Liver (tissue), 9 donors: Measurements from ENCODE around the gene COPE. TPM values are rescaled to one million over a fixed set of nuclear protein-coding genes. Genes with fewer than 3 reads are reported as not detected.

Experiments
- DNase-seq: peaks from one replicate; pipeline ENCODE4 v3.0.0-alpha.2; 2017; ENCODE audit warnings: low spot score
- H3K27ac ChIP-seq, 2 donors: one replicate each; pipeline ENCODE4 v1.7.0; 2013; ENCODE audit warnings: inconsistent platforms in 2 of 2, low read length in 2 of 2, control low read depth in 1 of 2, low read depth in 1 of 2, mild to moderate bottlenecking in 1 of 2
- H3K27me3 ChIP-seq, 4 donors: one replicate each; pipeline versions ENCODE4 v1.6.1 to v1.7.0; 2013; ENCODE audit warnings: low read length in 3 of 4, inconsistent platforms in 1 of 4, mild to moderate bottlenecking in 1 of 4, moderate library complexity in 1 of 4; ENCODE audit not compliant: control insufficient read depth in 4 of 4, insufficient read depth in 4 of 4
- H3K36me3 ChIP-seq, 4 donors: one replicate each; pipeline versions ENCODE4 v1.6.1 to v1.7.0; 2013; ENCODE audit warnings: low read length in 3 of 4, mild to moderate bottlenecking in 3 of 4, low read depth in 1 of 4, moderate library complexity in 1 of 4; ENCODE audit not compliant: control insufficient read depth in 4 of 4, insufficient read depth in 3 of 4
- H3K4me1 ChIP-seq, 4 donors: one replicate each; pipeline versions ENCODE4 v1.6.1 to v1.7.0; 2013; ENCODE audit warnings: low read length in 3 of 4, mild to moderate bottlenecking in 3 of 4, moderate library complexity in 1 of 4; ENCODE audit not compliant: control insufficient read depth in 4 of 4, insufficient read depth in 4 of 4
- H3K4me3 ChIP-seq, 3 donors: one replicate each; pipeline versions ENCODE4 v1.6.1 to v1.7.0; 2013; ENCODE audit warnings: low read length in 3 of 3, control low read depth in 1 of 3, low read depth in 1 of 3, mild to moderate bottlenecking in 1 of 3
- H3K9ac ChIP-seq, 2 donors: one replicate each; pipeline ENCODE4 v1.7.0; 2013; ENCODE audit warnings: low read length in 2 of 2, mild to moderate bottlenecking in 2 of 2, moderate library complexity in 2 of 2, control low read depth in 1 of 2, low read depth in 1 of 2
- H3K9me3 ChIP-seq, 4 donors: one replicate each; pipeline versions ENCODE4 v1.6.1 to v1.7.0; 2013; ENCODE audit warnings: low read length in 3 of 4; ENCODE audit not compliant: control insufficient read depth in 4 of 4
- ATF3 ChIP-seq: IDR thresholded peaks from 2 replicates; pipeline ENCODE4 v1.6.1; 2016; ENCODE audit warnings: antibody characterized with exemption
- FOXA2 ChIP-seq: IDR thresholded peaks from 2 replicates; pipeline ENCODE4 v1.6.1; 2016; ENCODE audit warnings: antibody characterized with exemption
- HNF4A ChIP-seq, 2 donors: conservative IDR thresholded peaks; 2 replicates each; pipeline ENCODE4 v1.6.1; 2016; ENCODE audit warnings: antibody characterized with exemption in 2 of 2, mild to moderate bottlenecking in 2 of 2
- NR2F2 ChIP-seq: IDR thresholded peaks from 2 replicates; pipeline ENCODE4 v1.6.1; 2016; ENCODE audit warnings: antibody characterized with exemption
- RAD21 ChIP-seq, 2 donors: IDR thresholded peaks; 2 replicates each; pipeline ENCODE4 v1.6.1; 2016; ENCODE audit warnings: antibody characterized with exemption in 2 of 2, mild to moderate bottlenecking in 2 of 2
- RXRA ChIP-seq, 2 donors: IDR thresholded peaks; 2 replicates each; pipeline ENCODE4 v1.6.1; 2017 to 2018; ENCODE audit warnings: antibody characterized with exemption in 2 of 2, mild to moderate bottlenecking in 1 of 2
- SP1 ChIP-seq: IDR thresholded peaks from 2 replicates; pipeline ENCODE4 v1.6.1; 2018; ENCODE audit warnings: antibody characterized with exemption, mild to moderate bottlenecking
- WGBS: extraction: QIAGEN DNeasy Blood & Tissue Kit; methylation state at CpG from one replicate; pipeline ENCODE4 v1.1.7; 2013; 5-methylcytosine and 5-hydroxymethylcytosine counted together
- polyA plus RNA-seq, 2 donors: library from polyadenylated mRNA; stranded (reverse) in 1 of 2; unstranded in 1 of 2; fragments of 200-250 nt in 1 of 2; fragments of >200 nt in 1 of 2; fragmentation: Nextera tagmentation in 1 of 2; extraction: Ambion mirVana in 1 of 2; gene quantifications; one replicate each; pipeline versions ENCODE4 v1.2.1 to v1.2.3, GENCODE V29; 2013 to 2015
- total RNA-seq, 2 donors: library from RNA; depleted of rRNA; stranded (reverse); fragments of >200 nt; gene quantifications; one replicate each; pipeline ENCODE4 v1.2.3, GENCODE V29; 2014
- donor health status: healthy.
- donor health status: healthy.
- donor health status: healthy.
- donor health status: healthy.
- donor health status: healthy.

COPE gene
- total and polyA plus RNA-seq, 4 donors: 103 to 204 (median 142) TPM

- Histone ChIP-seq H3K27ac (no peak overlapping the region), H3K4me3 (no peak overlapping the region), H3K36me3 (peaks cover 38 to 99% (median 61%) of the 10 kb centered on the region in 4 donors), H3K4me1 (peaks cover 0 to 13% (median 6%) of the 10 kb centered on the region in 4 donors), H3K27me3 (no peaks in the 10 kb centered on the region), H3K9me3 (no peaks in the 10 kb centered on the region), H3K9ac (no peak overlapping the region)
- DNase-seq: no peak
- WGBS: 76% methylated on average over 11 of the region's 11 CpGs
- TF ChIP-seq RAD21 (IDR thresholded peaks at IDR 0.05): no peak
Measured at GRCh38 chr19:18860302-18860700, 58.9 kb downstream of the COPE start.

GRCh38 chr19:18859676-18860301, 59.4 kb downstream of the COPE start:
- Histone ChIP-seq H3K27me3 (no peaks in the 10 kb centered on the region), H3K9me3 (no peaks in the 10 kb centered on the region), H3K9ac (no peak overlapping the region), H3K36me3 (peaks cover 38 to 99% (median 63%) of the 10 kb centered on the region in 4 donors), H3K4me1 (peaks cover 0 to 13% (median 6%) of the 10 kb centered on the region in 4 donors), H3K27ac (no peak overlapping the region), H3K4me3 (no peak overlapping the region)
- no peak for TF ChIP-seq SP1
- TF ChIP-seq HNF4A (conservative IDR thresholded peaks at IDR 0.05): no peak
- DNase-seq: no peak
- WGBS: 64% methylated on average over 12 of the region's 12 CpGs

- Histone ChIP-seq H3K4me3 (no peak overlapping the region), H3K9me3 (no peaks in the 10 kb centered on the region), H3K36me3 (peaks cover 44 to 100% (median 67%) of the 10 kb centered on the region in 4 donors), H3K4me1 (peaks cover 0 to 13% (median 6%) of the 10 kb centered on the region in 4 donors), H3K27ac (no peak overlapping the region), H3K27me3 (no peaks in the 10 kb centered on the region), H3K9ac (no peak overlapping the region)
- WGBS: 90% methylated on average over 21 of the region's 21 CpGs
- no peak for DNase-seq
- peak in 1 of 2 donors; percentile 21 for TF ChIP-seq RXRA (IDR thresholded peaks at IDR 0.05)
- no peak for TF ChIP-seq NR2F2
Measured at GRCh38 chr19:18858906-18859646, 60.1 kb downstream of the COPE start.

- H3K27me3 ChIP-seq: no peaks in the 10 kb centered on the region
- no peak overlapping the region for H3K9ac ChIP-seq
- no peak for TF ChIP-seq NR2F2
- no peak for TF ChIP-seq RXRA (IDR thresholded peaks at IDR 0.05)
- no peak for TF ChIP-seq ATF3
- TF ChIP-seq FOXA2: no peak
- H3K4me3 ChIP-seq: no peak overlapping the region
- no peaks in the 10 kb centered on the region for H3K9me3 ChIP-seq
- WGBS: 95% methylated on average over 13 of the region's 13 CpGs
- H3K4me1 ChIP-seq: peaks cover 0 to 13% (median 6%) of the 10 kb centered on the region in 4 donors
- no peak overlapping the region for H3K27ac ChIP-seq
- peaks cover 37 to 99% (median 73%) of the 10 kb centered on the region in 4 donors for H3K36me3 ChIP-seq
- no peak for DNase-seq
Measured at GRCh38 chr19:18857223-18857622, 62.0 kb downstream of the COPE start.
